Measurements from ENCODE around the gene NUPR1. TPM values are rescaled to one million over a fixed set of nuclear protein-coding genes. Genes with fewer than 3 reads are reported as not detected.

Gene NUPR1
- total RNA-seq, 2 experiments from 2014 or later: not detected

- intact Hi-C loops (cut with micrococcal nuclease; ENCODE audit: unreplicated experiment): no loop called here
- no peak overlapping the region for H3K27ac ChIP-seq (ENCODE audit: low read depth, low read length, poor library complexity, severe bottlenecking)
- H2AFZ ChIP-seq (ENCODE audit: low read length): no peak overlapping the region
- no TSS peak for BruUV-seq (replicated peaks)
- no peaks in the 10 kb centered on the region for H3K79me2 ChIP-seq (ENCODE audit: insufficient read depth, low read depth, low read length)
- peaks cover 16% of the 10 kb centered on the region for H3K4me1 ChIP-seq (ENCODE audit: insufficient read depth, low read length, poor library complexity, severe bottlenecking)
- POLR2A ChIA-PET: no interaction called here
- H4K20me1 ChIP-seq (ENCODE audit: insufficient read depth, low read length): no peaks in the 10 kb centered on the region
- no peak for TF ChIP-seq EZH2phosphoT487 (IDR thresholded peaks at IDR 0.05; ENCODE audit: borderline replicate concordance, low read depth, low read length)
- TF ChIP-seq CTCF (conservative IDR thresholded peaks at IDR 0.05; ENCODE audit: low read length): no peak
- CTCF ChIA-PET (ENCODE audit: unreplicated experiment): no interaction called here
- no peaks in the 10 kb centered on the region for H3K9me2 ChIP-seq (ENCODE audit: insufficient read depth, low read length)
- H3K4me2 ChIP-seq (ENCODE audit: low read length): no peak overlapping the region
- H3K9me3 ChIP-seq (ENCODE audit: low read length): no peaks in the 10 kb centered on the region
- DNase-seq (ENCODE audit: low spot score): no peak
- no peaks in the 10 kb centered on the region for H3K36me3 ChIP-seq (ENCODE audit: insufficient read depth, low read length)
- H3K4me3 ChIP-seq (ENCODE audit: low read depth, low read length, poor library complexity, severe bottlenecking): no peak overlapping the region
These were observed 40.0 kb downstream of the NUPR1 start for GRCh38 chr16:28498666-28499381.

GRCh38 chr16:28497861-28498599, 40.7 kb downstream of the NUPR1 start:
- no peaks in the 10 kb centered on the region for H3K9me3 ChIP-seq (ENCODE audit: low read length)
- BruUV-seq (replicated peaks): TSS peak; percentile 52
- H3K79me2 ChIP-seq (ENCODE audit: insufficient read depth, low read depth, low read length): peaks cover 4% of the 10 kb centered on the region; the same call in 1 of the 2 replicates
- H3K4me3 ChIP-seq (ENCODE audit: low read depth, low read length, poor library complexity, severe bottlenecking): no peak overlapping the region
- POLR2A ChIA-PET: no interaction called here
- DNase-seq (ENCODE audit: low spot score): no peak
- H3K27ac ChIP-seq (ENCODE audit: low read depth, low read length, poor library complexity, severe bottlenecking): no peak overlapping the region
- no peak for TF ChIP-seq CTCF (conservative IDR thresholded peaks at IDR 0.05; ENCODE audit: low read length)
- no peak for TF ChIP-seq EZH2phosphoT487 (IDR thresholded peaks at IDR 0.05; ENCODE audit: borderline replicate concordance, low read depth, low read length)
- H2AFZ ChIP-seq (ENCODE audit: low read length): no peak overlapping the region
- no peaks in the 10 kb centered on the region for H3K9me2 ChIP-seq (ENCODE audit: insufficient read depth, low read length)
- intact Hi-C loops (cut with micrococcal nuclease; ENCODE audit: unreplicated experiment): no loop called here
- peaks cover 24% of the 10 kb centered on the region for H3K4me1 ChIP-seq (ENCODE audit: insufficient read depth, low read length, poor library complexity, severe bottlenecking)
- H3K36me3 ChIP-seq (ENCODE audit: insufficient read depth, low read length): no peaks in the 10 kb centered on the region
- CTCF ChIA-PET (ENCODE audit: unreplicated experiment): no interaction called here
- no peaks in the 10 kb centered on the region for H4K20me1 ChIP-seq (ENCODE audit: insufficient read depth, low read length)
- no peak overlapping the region for H3K4me2 ChIP-seq (ENCODE audit: low read length)

DNA sequence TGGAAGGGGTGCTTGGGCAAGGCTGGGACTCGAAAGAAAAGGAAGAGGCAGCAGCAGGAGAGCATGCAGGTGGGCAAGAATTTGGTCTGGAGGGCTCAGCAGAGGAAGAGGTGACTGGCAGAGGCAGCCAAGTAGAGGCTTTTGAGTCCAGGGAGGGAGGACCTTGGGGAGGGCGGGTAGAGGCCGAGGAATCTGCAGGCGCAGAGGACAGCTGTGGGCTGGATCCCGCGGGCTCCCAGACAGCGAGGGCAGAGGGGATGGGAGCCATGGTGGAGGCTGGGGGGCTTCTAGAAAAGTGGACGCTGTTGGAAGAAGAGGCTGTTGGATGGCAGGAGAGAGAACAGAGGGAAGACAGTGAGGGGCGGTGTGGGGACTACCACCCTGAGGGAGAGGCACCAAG, 41.4 kb downstream of the NUPR1 start:
- Histone ChIP-seq H3K27ac (ENCODE audit: low read depth, low read length, poor library complexity, severe bottlenecking) (no peak overlapping the region), H3K79me2 (ENCODE audit: insufficient read depth, low read depth, low read length) (peaks cover 10% of the 10 kb centered on the region; the same call in 1 of the 2 replicates), H2AFZ (ENCODE audit: low read length) (no peak overlapping the region), H3K4me3 (ENCODE audit: low read depth, low read length, poor library complexity, severe bottlenecking) (no peak overlapping the region), H3K9me3 (ENCODE audit: low read length) (no peaks in the 10 kb centered on the region), H3K36me3 (ENCODE audit: insufficient read depth, low read length) (no peaks in the 10 kb centered on the region), H3K4me2 (ENCODE audit: low read length) (no peak overlapping the region), H4K20me1 (ENCODE audit: insufficient read depth, low read length) (no peaks in the 10 kb centered on the region), H3K9me2 (ENCODE audit: insufficient read depth, low read length) (no peaks in the 10 kb centered on the region), H3K4me1 (ENCODE audit: insufficient read depth, low read length, poor library complexity, severe bottlenecking) (peaks cover 30% of the 10 kb centered on the region)
- TF ChIP-seq EZH2phosphoT487 (IDR thresholded peaks at IDR 0.05; ENCODE audit: borderline replicate concordance, low read depth, low read length) (no peak), CTCF (conservative IDR thresholded peaks at IDR 0.05; ENCODE audit: low read length) (no peak)
- no peak for DNase-seq (ENCODE audit: low spot score)
- ChIA-PET CTCF (ENCODE audit: unreplicated experiment) (no interaction called here), POLR2A (no interaction called here)
- BruUV-seq (replicated peaks): no TSS peak
- intact Hi-C loops (cut with micrococcal nuclease; ENCODE audit: unreplicated experiment): no loop called here
